Neural cell (in vitro differentiated cells): ENCODE data around the gene LGALS8. TPM values are rescaled to one million over a fixed set of nuclear protein-coding genes. Genes with fewer than 3 reads are reported as not detected.

Experiments used
- H2AFZ ChIP-seq: fragments of 200-600, 300-800 bp; sonication (generic), shearing (Covaris generic); 2 replicates; pipeline ENCODE4 v1.6.0; 2014; ENCODE audit warnings: low read depth, mild to moderate bottlenecking, antibody characterized with exemption, low read length, moderate library complexity
- H3F3A ChIP-seq: fragments of 200-600 bp; shearing (Covaris generic); 2 replicates; pipeline ENCODE4 v1.6.1; 2016; ENCODE audit warnings: mild to moderate bottlenecking, moderate library complexity, mixed read lengths, antibody characterized with exemption, low read length; ENCODE audit not compliant: insufficient read depth, poor library complexity, severe bottlenecking
- H3K27ac ChIP-seq: fragments of 200-600, 300-800 bp; sonication (generic), shearing (Covaris generic); 2 replicates; pipeline ENCODE4 v1.5.1; 2014; ENCODE audit warnings: mild to moderate bottlenecking, low read length, moderate library complexity
- H3K27me3 ChIP-seq: fragments of 300-800, 200-600 bp; sonication (generic), shearing (Covaris generic); 2 replicates; pipeline ENCODE4 v1.6.0; 2014; ENCODE audit warnings: mild to moderate bottlenecking, low read depth, low read length, moderate library complexity; ENCODE audit not compliant: insufficient read depth
- H3K36me3 ChIP-seq: fragments of 300-800, 200-600 bp; sonication (generic), shearing (Covaris generic); 2 replicates; pipeline ENCODE4 v1.5.1; 2014; ENCODE audit warnings: mild to moderate bottlenecking, antibody characterized with exemption, low read length, moderate library complexity; ENCODE audit not compliant: insufficient read depth
- H3K4me2 ChIP-seq: fragments of 300-800, 200-600 bp; sonication (generic), shearing (Covaris generic); 2 replicates; pipeline ENCODE4 v1.6.0; 2014; ENCODE audit warnings: mild to moderate bottlenecking, low read length
- H3K4me3 ChIP-seq: fragments of 300-800, 200-600 bp; sonication (generic), shearing (Covaris generic); 2 replicates; pipeline ENCODE4 v1.5.1; 2014; ENCODE audit warnings: mild to moderate bottlenecking, low read length, moderate library complexity
- H3K79me2 ChIP-seq: fragments of 200-600 bp; shearing (Covaris generic); replicated peaks from 2 replicates; pipeline ENCODE4 v1.6.0; 2014; ENCODE audit warnings: mild to moderate bottlenecking, low read length, moderate library complexity; ENCODE audit not compliant: insufficient read depth
- H3K9ac ChIP-seq: fragments of 300-800, 200-600 bp; sonication (generic), shearing (Covaris generic); 2 replicates; pipeline ENCODE4 v1.6.1; 2016; ENCODE audit warnings: mild to moderate bottlenecking, low read length, mixed read lengths
- H3K9me2 ChIP-seq: fragments of 200-600 bp; shearing (Covaris generic); 2 replicates; pipeline ENCODE4 v1.6.1; 2016; ENCODE audit warnings: mild to moderate bottlenecking, low read length, mixed read lengths; ENCODE audit not compliant: insufficient read depth
- H3K9me3 ChIP-seq: fragments of 200-600, 300-800 bp; sonication (generic), shearing (Covaris generic); 2 replicates; pipeline ENCODE4 v1.6.1; 2016; ENCODE audit warnings: mild to moderate bottlenecking, mixed run types, low read length, moderate library complexity, mixed read lengths
- H4K20me1 ChIP-seq: fragments of 200-600 bp; shearing (Covaris generic); 2 replicates; pipeline ENCODE4 v1.6.1; 2016; ENCODE audit warnings: mild to moderate bottlenecking, mixed run types; ENCODE audit not compliant: insufficient read depth
- EP300 ChIP-seq: fragments of 450-650 bp; conservative IDR thresholded peaks from 2 replicates; pipeline ENCODE4 v1.6.1; 2014; ENCODE audit warnings: antibody characterized with exemption, mild to moderate bottlenecking, moderate library complexity; ENCODE audit not compliant: poor library complexity, severe bottlenecking
- EZH2 ChIP-seq: fragments of 200-600, 300-800 bp; shearing (Covaris generic), sonication (generic); IDR thresholded peaks from 2 replicates; pipeline ENCODE4 v1.6.1; 2014; ENCODE audit warnings: antibody characterized with exemption, low read length, borderline replicate concordance, mild to moderate bottlenecking; ENCODE audit not compliant: insufficient read depth, poor library complexity, severe bottlenecking
- MXI1 ChIP-seq: fragments of 450-650 bp; conservative IDR thresholded peaks from 2 replicates; pipeline ENCODE4 v1.6.1; 2014; ENCODE audit warnings: antibody characterized with exemption, mild to moderate bottlenecking; ENCODE audit not compliant: poor library complexity, severe bottlenecking
- POLR2AphosphoS5 ChIP-seq: IDR thresholded peaks from 2 replicates; pipeline ENCODE4 v1.6.1; 2012
- RAD21 ChIP-seq: fragments of 450-650 bp; conservative IDR thresholded peaks from 2 replicates; pipeline ENCODE4 v1.6.1; 2014; ENCODE audit warnings: antibody characterized with exemption, mild to moderate bottlenecking, moderate library complexity
- SMC3 ChIP-seq: fragments of 450-650 bp; conservative IDR thresholded peaks from 2 replicates; pipeline ENCODE4 v1.6.1; 2014; ENCODE audit warnings: antibody characterized with exemption, mild to moderate bottlenecking, moderate library complexity; ENCODE audit not compliant: poor library complexity
- TAF1 ChIP-seq: IDR thresholded peaks from 2 replicates; pipeline ENCODE4 v1.6.1; 2012; ENCODE audit warnings: low read depth
- polyA plus RNA-seq: library from polyadenylated mRNA; depleted of rRNA; stranded (reverse); fragments of >200 nt; gene quantifications from 2 replicates; pipeline ENCODE4 v1.2.3, GENCODE V29; 2014
- TF ChIP-seq, protein P1 (sequence below): IDR thresholded peaks from 2 replicates; pipeline ENCODE4 v1.6.1; 2012; ENCODE audit warnings: borderline replicate concordance
- TF ChIP-seq, protein P2 (sequence below): fragments of 450-650 bp; IDR thresholded peaks from 2 replicates; pipeline ENCODE4 v1.5.1; 2014; ENCODE audit warnings: antibody characterized with exemption, mild to moderate bottlenecking, moderate library complexity; ENCODE audit not compliant: poor library complexity, severe bottlenecking

The LGALS8 gene
- polyA plus RNA-seq, 1 donor from 2014 or later = 1.0 TPM

DNA sequence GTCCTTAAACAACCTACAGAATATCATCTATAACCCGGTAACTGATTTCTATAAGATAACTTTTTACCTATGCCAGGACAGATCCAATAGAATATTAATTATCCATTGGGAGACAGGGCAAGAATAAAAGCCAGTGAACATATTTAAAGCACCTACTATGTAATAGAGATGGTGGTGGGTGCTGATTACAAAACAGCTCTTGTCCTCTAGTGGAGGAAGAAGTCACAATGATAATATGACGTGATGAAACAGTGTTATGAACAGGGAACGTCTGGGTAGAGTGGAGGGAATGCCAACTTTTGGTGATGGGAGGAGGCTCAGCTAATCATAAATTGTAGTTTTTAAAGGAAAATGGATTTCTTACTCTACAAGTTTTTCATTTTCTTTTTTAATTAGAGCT, 2.3 kb downstream of the LGALS8 start:
- Histone ChIP-seq H3K9ac (no peak overlapping the region), H3K9me2 (no peaks in the 10 kb centered on the region), H3K9me3 (no peaks in the 10 kb centered on the region)

DNA sequence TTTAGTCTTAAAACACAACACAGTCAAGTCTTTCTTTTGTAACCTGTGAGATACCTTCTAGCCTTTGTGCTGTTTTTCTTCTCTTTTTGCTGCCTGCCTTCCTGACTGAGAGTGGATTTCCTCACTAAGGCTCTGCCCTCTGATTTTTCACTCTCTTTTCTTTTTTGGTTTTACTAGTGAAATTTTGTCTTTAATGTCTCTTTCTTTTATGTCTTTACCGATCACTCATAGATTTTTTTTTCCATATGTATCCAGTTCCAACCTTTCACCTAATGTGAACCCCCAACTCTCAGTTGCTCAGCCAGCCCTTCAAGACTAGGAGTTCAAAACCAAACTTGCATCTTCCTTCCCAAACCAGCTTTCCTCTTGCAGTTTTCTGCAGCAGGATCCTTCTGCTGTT, 6.5 kb downstream of the LGALS8 start:
- H4K20me1 ChIP-seq = no peaks in the 10 kb centered on the region
- peaks cover 2% of the 10 kb centered on the region for H3K27me3 ChIP-seq
- H2AFZ ChIP-seq = no peak overlapping the region
- no peaks in the 10 kb centered on the region for H3K9me3 ChIP-seq
- no peaks in the 10 kb centered on the region for H3K79me2 ChIP-seq
- H3K36me3 ChIP-seq = no peaks in the 10 kb centered on the region
- no peak overlapping the region for H3K27ac ChIP-seq
- no peaks in the 10 kb centered on the region for H3F3A ChIP-seq
- TF ChIP-seq, protein P1, sequence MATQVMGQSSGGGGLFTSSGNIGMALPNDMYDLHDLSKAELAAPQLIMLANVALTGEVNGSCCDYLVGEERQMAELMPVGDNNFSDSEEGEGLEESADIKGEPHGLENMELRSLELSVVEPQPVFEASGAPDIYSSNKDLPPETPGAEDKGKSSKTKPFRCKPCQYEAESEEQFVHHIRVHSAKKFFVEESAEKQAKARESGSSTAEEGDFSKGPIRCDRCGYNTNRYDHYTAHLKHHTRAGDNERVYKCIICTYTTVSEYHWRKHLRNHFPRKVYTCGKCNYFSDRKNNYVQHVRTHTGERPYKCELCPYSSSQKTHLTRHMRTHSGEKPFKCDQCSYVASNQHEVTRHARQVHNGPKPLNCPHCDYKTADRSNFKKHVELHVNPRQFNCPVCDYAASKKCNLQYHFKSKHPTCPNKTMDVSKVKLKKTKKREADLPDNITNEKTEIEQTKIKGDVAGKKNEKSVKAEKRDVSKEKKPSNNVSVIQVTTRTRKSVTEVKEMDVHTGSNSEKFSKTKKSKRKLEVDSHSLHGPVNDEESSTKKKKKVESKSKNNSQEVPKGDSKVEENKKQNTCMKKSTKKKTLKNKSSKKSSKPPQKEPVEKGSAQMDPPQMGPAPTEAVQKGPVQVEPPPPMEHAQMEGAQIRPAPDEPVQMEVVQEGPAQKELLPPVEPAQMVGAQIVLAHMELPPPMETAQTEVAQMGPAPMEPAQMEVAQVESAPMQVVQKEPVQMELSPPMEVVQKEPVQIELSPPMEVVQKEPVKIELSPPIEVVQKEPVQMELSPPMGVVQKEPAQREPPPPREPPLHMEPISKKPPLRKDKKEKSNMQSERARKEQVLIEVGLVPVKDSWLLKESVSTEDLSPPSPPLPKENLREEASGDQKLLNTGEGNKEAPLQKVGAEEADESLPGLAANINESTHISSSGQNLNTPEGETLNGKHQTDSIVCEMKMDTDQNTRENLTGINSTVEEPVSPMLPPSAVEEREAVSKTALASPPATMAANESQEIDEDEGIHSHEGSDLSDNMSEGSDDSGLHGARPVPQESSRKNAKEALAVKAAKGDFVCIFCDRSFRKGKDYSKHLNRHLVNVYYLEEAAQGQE = no peak
- TF ChIP-seq EZH2 (no peak), TAF1 (no peak), MXI1 (no peak), EP300 (no peak), RAD21 (no peak), POLR2AphosphoS5 (no peak), SMC3 (no peak)
- TF ChIP-seq, protein P2, sequence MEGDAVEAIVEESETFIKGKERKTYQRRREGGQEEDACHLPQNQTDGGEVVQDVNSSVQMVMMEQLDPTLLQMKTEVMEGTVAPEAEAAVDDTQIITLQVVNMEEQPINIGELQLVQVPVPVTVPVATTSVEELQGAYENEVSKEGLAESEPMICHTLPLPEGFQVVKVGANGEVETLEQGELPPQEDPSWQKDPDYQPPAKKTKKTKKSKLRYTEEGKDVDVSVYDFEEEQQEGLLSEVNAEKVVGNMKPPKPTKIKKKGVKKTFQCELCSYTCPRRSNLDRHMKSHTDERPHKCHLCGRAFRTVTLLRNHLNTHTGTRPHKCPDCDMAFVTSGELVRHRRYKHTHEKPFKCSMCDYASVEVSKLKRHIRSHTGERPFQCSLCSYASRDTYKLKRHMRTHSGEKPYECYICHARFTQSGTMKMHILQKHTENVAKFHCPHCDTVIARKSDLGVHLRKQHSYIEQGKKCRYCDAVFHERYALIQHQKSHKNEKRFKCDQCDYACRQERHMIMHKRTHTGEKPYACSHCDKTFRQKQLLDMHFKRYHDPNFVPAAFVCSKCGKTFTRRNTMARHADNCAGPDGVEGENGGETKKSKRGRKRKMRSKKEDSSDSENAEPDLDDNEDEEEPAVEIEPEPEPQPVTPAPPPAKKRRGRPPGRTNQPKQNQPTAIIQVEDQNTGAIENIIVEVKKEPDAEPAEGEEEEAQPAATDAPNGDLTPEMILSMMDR = no peak
- H3K9ac ChIP-seq = no peak overlapping the region
- no peaks in the 10 kb centered on the region for H3K9me2 ChIP-seq
- H3K4me3 ChIP-seq = no peak overlapping the region
- no peak overlapping the region for H3K4me2 ChIP-seq

More for the DNA sequence above, 2.3 kb downstream of the LGALS8 start:
- Histone ChIP-seq H3K4me3 (no peak overlapping the region), H3K4me2 (no peak overlapping the region), H3K79me2 (no peaks in the 10 kb centered on the region), H3K27me3 (peaks cover 16% of the 10 kb centered on the region), H3K27ac (no peak overlapping the region), H2AFZ (no peak overlapping the region), H3K36me3 (no peaks in the 10 kb centered on the region), H4K20me1 (no peaks in the 10 kb centered on the region), H3F3A (no peaks in the 10 kb centered on the region)
- TF ChIP-seq SMC3 = no peak
- no peak for TF ChIP-seq TAF1
- TF ChIP-seq EZH2 = no peak
- no peak for TF ChIP-seq RAD21
- TF ChIP-seq, protein P2 = no peak
- TF ChIP-seq MXI1 = no peak
- TF ChIP-seq EP300 = no peak
- TF ChIP-seq, protein P1 = no peak
- no peak for TF ChIP-seq POLR2AphosphoS5
